A549 (cell line): ENCODE data around the gene COL1A1. TPM values are rescaled to one million over a fixed set of nuclear protein-coding genes. Genes with fewer than 3 reads are reported as not detected.
A peak's percentile ranks its signal among the peaks of the same experiment; 100 is the strongest.

ENCODE experiments used
- ATAC-seq, 2 experiments: fragments of 200-7000 bp in 1 of 2; fragments of >200 bp in 1 of 2; cut with Nextera tagmentation in 1 of 2; cut with Tn5 transposase in 1 of 2; 3 replicates each; pipeline versions ENCODE4 v1.8.0 to v1.9.1; 2018 to 2020; ENCODE audit warnings: mild to moderate bottlenecking in 1 of 2, moderate library complexity in 1 of 2
- CTCF ChIA-PET: fragments of 300-600 bp; sonication (Branson Sonifier 250); formaldehyde crosslinking; extraction: SDS; loops from one replicate; lab custom pipeline; 2021; ENCODE audit warnings: antibody characterized with exemption, inconsistent platforms; lab: Yijun Ruan, JAX
- POLR2A ChIA-PET: fragments of 350-600 bp; formaldehyde crosslinking; extraction: SDS; loops from one replicate; lab custom pipeline; 2021; ENCODE audit warnings: antibody characterized with exemption, inconsistent platforms; lab: Yijun Ruan, JAX
- DNase-seq, 2 experiments: peaks; one replicate each; pipeline versions ENCODE4 v3.0.0 to v3.0.0-alpha.2; 2011 to 2016; ENCODE audit warnings: low read depth in 1 of 2, low spot score in 1 of 2
- FAIRE-seq: peaks from 2 replicates; lab custom pipeline; 2011; peaks lifted over from hg19 to GRCh38; lab: Jason Lieb, UNC
- H3K27ac ChIP-seq, 2 experiments: fragments of >200 bp; sonication (Bioruptor Twin); formaldehyde crosslinking; 3 replicates each; pipeline ENCODE4 v1.5.1; 2016 to 2017
- H3K4me1 ChIP-seq: fragments of >200 bp; sonication (Bioruptor Twin); formaldehyde crosslinking; 3 replicates; pipeline ENCODE4 v1.6.1; 2016
- H3K4me2 ChIP-seq: fragments of >200 bp; sonication (Bioruptor Twin); formaldehyde crosslinking; 3 replicates; pipeline ENCODE4 v1.6.1; 2016
- H3K4me3 ChIP-seq: fragments of >200 bp; sonication (Bioruptor Twin); formaldehyde crosslinking; 3 replicates; pipeline ENCODE4 v1.5.1; 2016
- H3K9me3 ChIP-seq: fragments of >200 bp; sonication (Bioruptor Twin); formaldehyde crosslinking; 3 replicates; pipeline ENCODE4 v1.6.1; 2016
- CBX2 ChIP-seq: fragments of 200-600 bp; sonication (generic); IDR thresholded peaks from 2 replicates; pipeline ENCODE4 v1.6.1; 2016; ENCODE audit warnings: low read depth, mild to moderate bottlenecking, borderline replicate concordance
- CEBPB ChIP-seq, 2 experiments: fragments of >200 bp in 1 of 2; sonication (Bioruptor Twin) in 1 of 2; formaldehyde crosslinking in 1 of 2; IDR thresholded peaks; 2 replicates each; pipeline ENCODE4 v1.6.1; 2012 to 2016
- EHMT2 ChIP-seq: fragments of 200-600 bp; sonication (generic); IDR thresholded peaks from 2 replicates; pipeline ENCODE4 v1.6.1; 2016; ENCODE audit warnings: antibody characterized with exemption, low read depth, mild to moderate bottlenecking, moderate library complexity
- FOXS1 ChIP-seq: fragments of 250-450 bp; sonication (Bioruptor Pico); IDR thresholded peaks from 2 replicates; pipeline ENCODE4 v1.5.0; 2020; ENCODE audit warnings: mild to moderate bottlenecking, moderate library complexity
- HOXA7 ChIP-seq: fragments of 250-450 bp; sonication (Bioruptor Pico); IDR thresholded peaks from 2 replicates; pipeline ENCODE4 v1.5.0; 2020; ENCODE audit warnings: mild to moderate bottlenecking, moderate library complexity
- KDM5A ChIP-seq: fragments of 200-600 bp; sonication (generic); IDR thresholded peaks from 2 replicates; pipeline ENCODE4 v1.6.1; 2016; ENCODE audit warnings: antibody characterized with exemption, mild to moderate bottlenecking
- MAZ ChIP-seq: fragments of 150-350 bp; IDR thresholded peaks from 2 replicates; pipeline ENCODE4 v1.6.1; 2014; ENCODE audit warnings: antibody characterized with exemption, low read depth, low read length, borderline replicate concordance
- MYC ChIP-seq: IDR thresholded peaks from 2 replicates; pipeline ENCODE4 v1.6.1; 2012; ENCODE audit warnings: mild to moderate bottlenecking, inconsistent platforms, low read length, improper control_type of control experiment, borderline replicate concordance
- POLR2A ChIP-seq: IDR thresholded peaks from 2 replicates; pipeline ENCODE4 v1.6.1; 2012; ENCODE audit warnings: mild to moderate bottlenecking, low read length
- ZC3H11A ChIP-seq: fragments of 450-650 bp; IDR thresholded peaks from 2 replicates; pipeline ENCODE4 v1.6.1; 2014; ENCODE audit warnings: antibody characterized with exemption, mild to moderate bottlenecking
- WGBS: methylation state at CpG from one replicate; pipeline ENCODE4 v1.1.6; 2017; ENCODE audit errors: missing lambda C conversion rate; 5-methylcytosine and 5-hydroxymethylcytosine counted together
- polyA plus RNA-seq, 4 experiments: library from polyadenylated mRNA; depleted of rRNA in 3 of 4; stranded (reverse); fragments of >200 nt; fragmentation: RNase III in 1 of 4; extraction: RNeasy Plus Mini Kit Qiagen cat#74134 plus additional on column Dnase treatment in 1 of 4; gene quantifications; 2 replicates in 3 of 4; 3 replicates in 1 of 4; pipeline ENCODE4 v1.2.3, GENCODE V29; 2011 to 2017
- TF ChIP-seq, protein P1 (sequence below): fragments of 150-350 bp; IDR thresholded peaks from 2 replicates; pipeline ENCODE4 v1.6.1; 2014; ENCODE audit warnings: low read depth, mild to moderate bottlenecking, low read length
- TF ChIP-seq, protein P2 (sequence below): IDR thresholded peaks from 2 replicates; pipeline ENCODE4 v1.6.1; 2012
- TF ChIP-seq, protein P3 (sequence below): fragments of >200 bp; sonication (Bioruptor Twin); formaldehyde crosslinking; IDR thresholded peaks from 2 replicates; pipeline ENCODE4 v1.6.1; 2016
- TF ChIP-seq, protein P4 (sequence below): IDR thresholded peaks from 2 replicates; pipeline ENCODE4 v1.6.1; 2012

The COL1A1 gene
- polyA plus RNA-seq, 2 of the 4 experiments (the other 2 are of a cell fraction), result 4.4 to 34.3 TPM

DNA sequence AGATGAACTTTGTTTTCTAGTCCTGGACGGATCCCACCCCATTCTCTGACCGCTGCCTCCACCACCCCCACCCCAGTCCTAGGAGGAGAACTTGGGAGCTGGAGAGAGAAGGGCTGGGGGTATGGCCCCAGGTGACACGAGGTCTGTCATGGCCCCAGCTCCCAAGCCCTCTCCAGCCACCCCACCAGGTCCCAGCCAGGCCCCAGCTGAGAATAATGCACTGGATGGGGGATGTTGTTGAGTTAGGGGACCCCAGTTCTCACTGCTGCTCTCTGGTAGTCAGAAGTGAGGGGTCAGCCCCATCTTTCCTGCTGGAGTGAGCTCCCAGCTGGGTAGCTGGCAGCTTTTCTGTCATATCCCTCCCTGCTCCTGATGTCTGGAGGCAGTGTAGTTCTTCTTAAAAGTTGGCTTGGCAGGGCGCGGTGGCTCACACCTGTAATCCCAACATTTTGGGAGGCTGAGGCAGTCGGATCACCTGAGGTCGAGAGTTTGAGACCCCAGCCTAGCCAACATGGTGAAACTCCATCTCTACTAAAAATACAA, 4.6 kb upstream of the COL1A1 start:
- Histone ChIP-seq H3K4me2 (no peak overlapping the region), H3K4me3 (no peak overlapping the region), H3K9me3 (no peaks in the 10 kb centered on the region), H3K4me1 (peaks cover 23% of the 10 kb centered on the region), H3K27ac (peak overlapping the region in 1 of 2 experiments; percentile 41; a peak in 2 of 6 replicates)
- FAIRE-seq, result no peak
- ChIA-PET CTCF (interaction anchor here (0.6 to 31.5 kb wide), 6 partner anchors 11 to 857 kb away, joined by 3 to 1255 read pairs (median 609); partner anchors contain the start of genes SGCA and TMEM92), POLR2A (no interaction called here)
- 79% methylated on average over 7 of the region's 7 CpGs for WGBS
- no peak for ATAC-seq
- DNase-seq, result no peak
- no peak for TF ChIP-seq HOXA7 (CRISPR knock-in tag)

DNA sequence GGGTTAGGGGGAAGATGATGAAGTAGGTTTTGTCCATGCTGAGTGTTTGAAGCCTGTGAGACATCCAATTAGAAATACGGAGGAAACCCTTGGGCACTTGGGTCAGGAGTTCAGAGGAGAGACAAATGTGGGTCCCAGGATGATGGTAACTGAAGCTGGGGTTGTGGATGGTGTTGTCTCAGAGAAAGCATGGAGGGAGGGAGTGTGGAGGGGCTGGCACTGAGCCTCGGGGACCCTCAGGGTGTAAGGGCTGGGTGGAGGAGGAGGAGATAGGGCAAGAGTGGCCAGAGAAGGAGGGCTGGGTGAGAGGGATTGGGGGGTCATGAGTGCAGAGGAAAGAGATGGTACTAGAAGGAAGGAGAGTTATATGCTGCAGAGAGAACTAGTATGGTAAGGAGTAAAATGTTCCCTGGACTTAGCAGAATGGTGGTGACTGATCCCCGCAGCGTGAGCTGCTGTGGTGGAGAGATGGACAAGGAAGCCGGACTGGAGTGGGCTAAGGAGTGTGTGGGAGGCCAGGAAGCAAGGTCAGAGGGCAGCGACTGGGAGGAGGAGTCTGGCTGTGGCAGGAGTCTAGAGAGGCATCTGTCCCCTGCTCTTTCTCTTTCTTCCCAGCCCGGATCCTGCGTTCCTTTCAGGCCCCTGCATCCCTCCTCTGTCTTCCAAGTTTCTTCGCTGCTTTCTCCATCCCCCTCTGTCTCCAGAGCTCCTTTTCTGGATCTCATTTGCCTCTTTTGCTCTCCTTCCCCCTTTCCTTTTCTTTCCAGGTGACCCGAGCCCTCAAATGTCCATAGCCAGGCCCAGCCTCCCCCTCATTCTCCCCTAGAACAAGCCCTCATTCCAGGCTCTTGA, 3.9 kb upstream of the COL1A1 start:
- ATAC-seq (no peak), FAIRE-seq (no peak), DNase-seq (no peak)
- H3K4me1 ChIP-seq, result peaks cover 18% of the 10 kb centered on the region
- ChIA-PET CTCF (interaction anchor here (0.6 to 31.5 kb wide), 11 partner anchors 12 to 857 kb away, joined by 3 to 1255 read pairs (median 4); partner anchors contain the start of genes SGCA and TMEM92), POLR2A (no interaction called here)
- H3K4me2 ChIP-seq, result no peak overlapping the region
- H3K4me3 ChIP-seq, result no peak overlapping the region
- H3K27ac ChIP-seq, result peak overlapping the region in 1 of 2 experiments; percentile 41; a peak in 2 of 6 replicates
- no peaks in the 10 kb centered on the region for H3K9me3 ChIP-seq
- 61% methylated on average over 10 of the region's 10 CpGs for WGBS
- no peak for TF ChIP-seq MYC
- TF ChIP-seq KDM5A, result no peak
- TF ChIP-seq, protein P1, sequence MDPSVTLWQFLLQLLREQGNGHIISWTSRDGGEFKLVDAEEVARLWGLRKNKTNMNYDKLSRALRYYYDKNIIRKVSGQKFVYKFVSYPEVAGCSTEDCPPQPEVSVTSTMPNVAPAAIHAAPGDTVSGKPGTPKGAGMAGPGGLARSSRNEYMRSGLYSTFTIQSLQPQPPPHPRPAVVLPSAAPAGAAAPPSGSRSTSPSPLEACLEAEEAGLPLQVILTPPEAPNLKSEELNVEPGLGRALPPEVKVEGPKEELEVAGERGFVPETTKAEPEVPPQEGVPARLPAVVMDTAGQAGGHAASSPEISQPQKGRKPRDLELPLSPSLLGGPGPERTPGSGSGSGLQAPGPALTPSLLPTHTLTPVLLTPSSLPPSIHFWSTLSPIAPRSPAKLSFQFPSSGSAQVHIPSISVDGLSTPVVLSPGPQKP, result no peak
- TF ChIP-seq, protein P2, sequence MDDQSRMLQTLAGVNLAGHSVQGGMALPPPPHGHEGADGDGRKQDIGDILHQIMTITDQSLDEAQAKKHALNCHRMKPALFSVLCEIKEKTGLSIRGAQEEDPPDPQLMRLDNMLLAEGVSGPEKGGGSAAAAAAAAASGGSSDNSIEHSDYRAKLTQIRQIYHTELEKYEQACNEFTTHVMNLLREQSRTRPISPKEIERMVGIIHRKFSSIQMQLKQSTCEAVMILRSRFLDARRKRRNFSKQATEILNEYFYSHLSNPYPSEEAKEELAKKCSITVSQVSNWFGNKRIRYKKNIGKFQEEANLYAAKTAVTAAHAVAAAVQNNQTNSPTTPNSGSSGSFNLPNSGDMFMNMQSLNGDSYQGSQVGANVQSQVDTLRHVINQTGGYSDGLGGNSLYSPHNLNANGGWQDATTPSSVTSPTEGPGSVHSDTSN, result no peak
- no peak for TF ChIP-seq FOXS1 (CRISPR knock-in tag)
- TF ChIP-seq, protein P3, sequence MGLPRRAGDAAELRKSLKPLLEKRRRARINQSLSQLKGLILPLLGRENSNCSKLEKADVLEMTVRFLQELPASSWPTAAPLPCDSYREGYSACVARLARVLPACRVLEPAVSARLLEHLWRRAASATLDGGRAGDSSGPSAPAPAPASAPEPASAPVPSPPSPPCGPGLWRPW, result no peak
- TF ChIP-seq POLR2A, result no peak

DNA sequence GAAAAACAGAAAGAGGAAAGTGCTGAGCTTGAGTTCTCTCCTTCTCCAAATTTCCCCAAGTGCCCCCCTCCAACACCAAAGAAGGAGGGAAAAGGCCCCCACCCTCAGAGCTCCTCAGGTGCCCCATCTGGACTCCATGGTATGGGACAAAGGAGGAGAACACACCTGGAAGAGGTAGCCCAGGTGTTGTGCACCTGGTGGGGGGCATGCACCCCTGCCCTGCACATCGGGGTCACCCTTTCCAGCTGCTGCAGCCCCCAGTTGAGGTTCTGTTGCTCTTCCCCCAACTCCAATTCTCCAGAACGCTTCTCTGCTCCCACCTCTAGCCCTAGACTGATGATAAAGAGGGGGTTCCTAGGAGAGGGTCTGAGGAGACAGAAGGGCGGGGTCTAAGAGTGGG, 3.0 kb upstream of the COL1A1 start:
- ChIA-PET CTCF (interaction anchor here (0.6 to 31.5 kb wide), 10 partner anchors 13 to 301 kb away, joined by 3 to 1255 read pairs (median 4); partner anchors contain the start of genes SGCA and TMEM92), POLR2A (no interaction called here)
- Histone ChIP-seq H3K9me3 (no peaks in the 10 kb centered on the region), H3K27ac (no peak overlapping the region; a peak in 1 of 6 replicates), H3K4me3 (no peak overlapping the region), H3K4me1 (peaks cover 12% of the 10 kb centered on the region), H3K4me2 (no peak overlapping the region)
- TF ChIP-seq MAZ (no peak), CEBPB (IDR thresholded peaks at IDR 0.05) (no peak), EHMT2 (no peak), CBX2 (no peak), ZC3H11A (no peak)
- TF ChIP-seq, protein P4, sequence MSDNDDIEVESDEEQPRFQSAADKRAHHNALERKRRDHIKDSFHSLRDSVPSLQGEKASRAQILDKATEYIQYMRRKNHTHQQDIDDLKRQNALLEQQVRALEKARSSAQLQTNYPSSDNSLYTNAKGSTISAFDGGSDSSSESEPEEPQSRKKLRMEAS, result no peak
- TF ChIP-seq, protein P2, result no peak
- FAIRE-seq (no peak), ATAC-seq (no peak), DNase-seq (no peak)
- WGBS, result 70% methylated on average over 3 of the region's 3 CpGs
